Neural progenitor cell (in vitro differentiated cells): ENCODE results near the gene ZCRB1. TPM values are rescaled to one million over a fixed set of nuclear protein-coding genes. Genes with fewer than 3 reads are reported as not detected.

Experiments
- DNase-seq: peaks from one replicate; pipeline ENCODE4 v3.0.0-alpha.2; 2016; ENCODE audit warnings: low spot score
- H2AFZ ChIP-seq: fragments of 200-600 bp; sonication (generic); replicated peaks from 2 replicates; pipeline ENCODE4 v1.6.1; 2016; ENCODE audit warnings: antibody characterized with exemption
- H3F3A ChIP-seq: fragments of 200-600 bp; sonication (generic); 2 replicates; pipeline ENCODE4 v1.6.1; 2016; ENCODE audit warnings: antibody characterized with exemption, low read depth
- H3K27ac ChIP-seq: fragments of 200-600 bp; sonication (generic); 2 replicates; pipeline ENCODE4 v1.5.1; 2016; ENCODE audit warnings: mild to moderate bottlenecking
- H3K27me3 ChIP-seq: fragments of 200-600 bp; sonication (generic); 2 replicates; pipeline ENCODE4 v1.6.1; 2016; ENCODE audit warnings: mild to moderate bottlenecking, moderate library complexity
- H3K36me3 ChIP-seq: fragments of 200-600 bp; sonication (generic); 2 replicates; pipeline ENCODE4 v1.5.1; 2016
- H3K4me1 ChIP-seq: fragments of 200-600 bp; sonication (generic); 2 replicates; pipeline ENCODE4 v1.6.1; 2016; ENCODE audit warnings: mixed run types
- H3K4me2 ChIP-seq: fragments of 200-600 bp; sonication (generic); 2 replicates; pipeline ENCODE4 v1.6.1; 2016
- H3K4me3 ChIP-seq: fragments of 200-600 bp; sonication (generic); 2 replicates; pipeline ENCODE4 v1.5.1; 2016
- H3K79me2 ChIP-seq: fragments of 200-600 bp; sonication (generic); 2 replicates; pipeline ENCODE4 v1.6.1; 2016; ENCODE audit warnings: low read depth
- H3K9ac ChIP-seq: fragments of 200-600 bp; sonication (generic); 2 replicates; pipeline ENCODE4 v1.6.1; 2016
- H3K9me3 ChIP-seq: fragments of 200-600 bp; sonication (generic); 2 replicates; pipeline ENCODE4 v1.5.1; 2016; ENCODE audit warnings: low read depth
- H4K20me1 ChIP-seq: fragments of 200-600 bp; sonication (generic); 2 replicates; pipeline ENCODE4 v1.6.1; 2016; ENCODE audit warnings: low read depth
- H3K27ac Mint-ChIP-seq: 3 replicates; pipeline ENCODE4 v1.8.0; 2021; ENCODE audit warnings: mixed read lengths
- H3K27me3 Mint-ChIP-seq: 2 replicates; pipeline ENCODE4 v1.8.0; 2022; ENCODE audit warnings: low read depth, mild to moderate bottlenecking, inconsistent platforms, moderate library complexity, mixed read lengths; ENCODE audit not compliant: insufficient read depth
- H3K36me3 Mint-ChIP-seq: 3 replicates; pipeline ENCODE4 v1.8.0; 2021; ENCODE audit warnings: mixed read lengths
- H3K4me1 Mint-ChIP-seq: 3 replicates; pipeline ENCODE4 v1.8.0; 2021; ENCODE audit warnings: mixed read lengths
- H3K4me3 Mint-ChIP-seq: 3 replicates; pipeline ENCODE4 v1.8.0; 2021; ENCODE audit warnings: mild to moderate bottlenecking, moderate library complexity, mixed read lengths
- H3K9me3 Mint-ChIP-seq: 3 replicates; pipeline ENCODE4 v1.8.0; 2020; ENCODE audit warnings: mixed read lengths
- EZH2 ChIP-seq: fragments of 200-600 bp; sonication (generic); IDR thresholded peaks from 2 replicates; pipeline ENCODE4 v1.6.1; 2017; ENCODE audit warnings: antibody characterized with exemption, mild to moderate bottlenecking, moderate library complexity
- EZH2phosphoT487 ChIP-seq: fragments of 200-600 bp; sonication (generic); IDR thresholded peaks from 2 replicates; pipeline ENCODE4 v1.6.1; 2017; ENCODE audit warnings: antibody characterized with exemption
- total RNA-seq: library from RNA; depleted of rRNA; stranded (reverse); fragments of >200 nt; gene quantifications from 2 replicates; pipeline ENCODE4 v1.2.3, GENCODE V29; 2015; ENCODE audit warnings: low replicate concordance
- TF ChIP-seq, protein P1 (sequence below): fragments of 200-600 bp; sonication (generic); IDR thresholded peaks from 2 replicates; pipeline ENCODE4 v1.5.1; 2017; ENCODE audit warnings: antibody characterized with exemption, mild to moderate bottlenecking

Gene ZCRB1
- total RNA-seq, 1 donor from 2014 or later = 84.7 TPM

DNA sequence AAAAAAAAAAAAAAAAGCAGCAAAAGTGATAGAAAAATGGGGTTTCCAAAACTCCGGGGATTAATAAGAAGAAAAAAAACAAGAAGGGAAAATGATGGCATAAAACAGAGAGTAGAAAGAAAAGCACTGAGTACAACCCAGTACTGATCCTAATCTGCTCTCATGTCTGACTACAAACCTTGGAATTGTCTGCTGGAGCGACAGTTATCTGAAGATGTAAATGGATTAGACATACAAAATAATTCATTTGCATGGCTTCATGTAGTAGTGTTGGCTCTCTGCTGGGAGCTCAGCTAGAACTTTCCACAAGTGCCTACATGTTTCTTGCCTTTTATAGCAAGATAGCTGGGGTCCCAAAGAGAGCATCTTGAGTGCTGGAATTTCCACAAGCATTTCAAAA, 34.2 kb downstream of the ZCRB1 start:
- H3K9ac ChIP-seq = no peak overlapping the region
- DNase-seq = no peak
- Mint-ChIP-seq H3K36me3 (no peaks in the 10 kb centered on the region), H3K27ac (no peak overlapping the region), H3K9me3 (no peaks in the 10 kb centered on the region), H3K4me3 (no peak overlapping the region), H3K4me1 (no peaks in the 10 kb centered on the region), H3K27me3 (no peaks in the 10 kb centered on the region)
- H3K9me3 ChIP-seq = no peaks in the 10 kb centered on the region
- H3K79me2 ChIP-seq = no peaks in the 10 kb centered on the region
- no peaks in the 10 kb centered on the region for H4K20me1 ChIP-seq
- no peaks in the 10 kb centered on the region for H3K36me3 ChIP-seq
- no peak overlapping the region for H3K4me2 ChIP-seq
- TF ChIP-seq, protein P1, sequence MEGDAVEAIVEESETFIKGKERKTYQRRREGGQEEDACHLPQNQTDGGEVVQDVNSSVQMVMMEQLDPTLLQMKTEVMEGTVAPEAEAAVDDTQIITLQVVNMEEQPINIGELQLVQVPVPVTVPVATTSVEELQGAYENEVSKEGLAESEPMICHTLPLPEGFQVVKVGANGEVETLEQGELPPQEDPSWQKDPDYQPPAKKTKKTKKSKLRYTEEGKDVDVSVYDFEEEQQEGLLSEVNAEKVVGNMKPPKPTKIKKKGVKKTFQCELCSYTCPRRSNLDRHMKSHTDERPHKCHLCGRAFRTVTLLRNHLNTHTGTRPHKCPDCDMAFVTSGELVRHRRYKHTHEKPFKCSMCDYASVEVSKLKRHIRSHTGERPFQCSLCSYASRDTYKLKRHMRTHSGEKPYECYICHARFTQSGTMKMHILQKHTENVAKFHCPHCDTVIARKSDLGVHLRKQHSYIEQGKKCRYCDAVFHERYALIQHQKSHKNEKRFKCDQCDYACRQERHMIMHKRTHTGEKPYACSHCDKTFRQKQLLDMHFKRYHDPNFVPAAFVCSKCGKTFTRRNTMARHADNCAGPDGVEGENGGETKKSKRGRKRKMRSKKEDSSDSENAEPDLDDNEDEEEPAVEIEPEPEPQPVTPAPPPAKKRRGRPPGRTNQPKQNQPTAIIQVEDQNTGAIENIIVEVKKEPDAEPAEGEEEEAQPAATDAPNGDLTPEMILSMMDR = no peak
- TF ChIP-seq EZH2 = no peak
- TF ChIP-seq EZH2phosphoT487 = no peak
- no peaks in the 10 kb centered on the region for H3K4me1 ChIP-seq
- H3K27ac ChIP-seq = no peak overlapping the region
- H3F3A ChIP-seq = no peaks in the 10 kb centered on the region
- H3K4me3 ChIP-seq = no peak overlapping the region
- H2AFZ ChIP-seq = no peak overlapping the region
- no peaks in the 10 kb centered on the region for H3K27me3 ChIP-seq

DNA sequence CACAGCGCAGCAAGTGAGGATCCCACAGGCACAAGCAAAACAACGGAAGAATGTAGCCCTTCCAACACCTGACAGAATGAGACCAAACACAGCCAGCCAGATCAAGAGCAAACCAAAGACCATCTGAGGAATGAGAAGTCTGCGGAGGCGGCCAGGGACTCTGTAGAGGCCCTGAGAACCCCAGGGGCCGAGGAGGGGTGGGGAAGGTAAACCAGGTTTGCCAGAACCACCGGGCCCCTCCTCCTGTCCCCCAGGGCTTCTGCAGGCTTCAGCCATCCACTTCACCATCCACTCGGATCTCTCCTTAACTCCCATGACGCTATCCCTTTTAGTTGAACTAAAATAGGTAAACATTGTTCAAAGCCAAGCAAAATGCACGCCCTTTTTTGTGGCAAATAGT, 37.4 kb downstream of the ZCRB1 start:
- no peaks in the 10 kb centered on the region for H3K4me1 Mint-ChIP-seq
- no peak overlapping the region for H3K4me3 Mint-ChIP-seq

DNA sequence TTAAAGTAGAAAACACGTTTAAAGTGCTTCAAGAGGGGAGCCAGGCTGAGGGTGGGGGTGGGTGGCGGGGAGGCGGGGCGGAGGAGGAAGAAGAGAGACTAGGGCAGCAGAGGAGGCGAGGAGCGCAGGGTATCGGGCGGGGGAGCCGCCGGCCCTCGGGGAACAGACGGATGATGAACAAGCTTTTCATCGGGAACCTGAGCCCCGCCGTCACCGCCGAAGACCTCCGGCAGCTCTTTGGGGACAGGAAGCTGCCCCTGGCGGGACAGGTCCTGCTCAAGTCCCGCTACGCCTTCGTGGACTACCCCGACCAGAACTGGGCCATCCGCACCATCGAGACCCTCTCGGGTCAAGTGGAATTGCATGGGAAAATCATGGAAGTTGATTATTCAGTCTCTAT, 39.2 kb downstream of the ZCRB1 start:
- H3K4me1 Mint-ChIP-seq = peaks cover 5% of the 10 kb centered on the region
- H3K9me3 Mint-ChIP-seq = no peaks in the 10 kb centered on the region

More for the DNA sequence above, 37.4 kb downstream of the ZCRB1 start:
- H3F3A ChIP-seq = no peaks in the 10 kb centered on the region
- Mint-ChIP-seq H3K9me3 (no peaks in the 10 kb centered on the region), H3K36me3 (no peaks in the 10 kb centered on the region), H3K27ac (no peak overlapping the region), H3K27me3 (no peaks in the 10 kb centered on the region)
- no peak for DNase-seq
- no peaks in the 10 kb centered on the region for H3K4me1 ChIP-seq
- no peaks in the 10 kb centered on the region for H4K20me1 ChIP-seq
- H3K36me3 ChIP-seq = no peaks in the 10 kb centered on the region
- no peak overlapping the region for H2AFZ ChIP-seq
- no peak overlapping the region for H3K9ac ChIP-seq
- no peaks in the 10 kb centered on the region for H3K79me2 ChIP-seq
- H3K27ac ChIP-seq = no peak overlapping the region
- H3K27me3 ChIP-seq = no peaks in the 10 kb centered on the region
- TF ChIP-seq EZH2phosphoT487 = no peak
- no peak for TF ChIP-seq EZH2
- TF ChIP-seq, protein P1 = no peak
- H3K4me2 ChIP-seq = no peak overlapping the region
- H3K9me3 ChIP-seq = no peaks in the 10 kb centered on the region
- H3K4me3 ChIP-seq = no peak overlapping the region

More for the DNA sequence above, 39.2 kb downstream of the ZCRB1 start:
- Histone ChIP-seq H3K27me3 (no peaks in the 10 kb centered on the region), H4K20me1 (no peaks in the 10 kb centered on the region), H3K4me1 (peaks cover 5% of the 10 kb centered on the region), H2AFZ (no peak overlapping the region), H3K36me3 (no peaks in the 10 kb centered on the region), H3K27ac (no peak overlapping the region), H3K9me3 (no peaks in the 10 kb centered on the region), H3K79me2 (no peaks in the 10 kb centered on the region), H3F3A (no peaks in the 10 kb centered on the region), H3K4me2 (no peak overlapping the region), H3K4me3 (no peak overlapping the region), H3K9ac (no peak overlapping the region)
- Mint-ChIP-seq H3K27me3 (no peaks in the 10 kb centered on the region), H3K36me3 (no peaks in the 10 kb centered on the region), H3K27ac (no peak overlapping the region), H3K4me3 (no peak overlapping the region)
- DNase-seq = no peak
- TF ChIP-seq EZH2 (no peak), EZH2phosphoT487 (no peak)
- TF ChIP-seq, protein P1 = no peak
